IMR-90 (cell line): ENCODE measurements around the gene TRIO. TPM values are rescaled to one million over a fixed set of nuclear protein-coding genes. Genes with fewer than 3 reads are reported as not detected.

Experiments
- ATAC-seq: fragments of 200-7000 bp; cut with Tn5 transposase; 2 replicates; pipeline ENCODE4 v1.9.1; 2020; ENCODE audit warnings: low read depth, mild to moderate bottlenecking, moderate library complexity
- BruUV-seq: library from RNA; stranded (reverse); fragments of 400-500 nt; replicated peaks from 2 replicates; lab custom pipeline; 2021; lab: Mats Ljungman, UMichigan
- CTCF ChIA-PET: fragments of 300-600 bp; formaldehyde crosslinking; extraction: SDS; loops from one replicate; lab custom pipeline; 2021; ENCODE audit warnings: antibody characterized with exemption; lab: Yijun Ruan, JAX
- POLR2A ChIA-PET: fragments of 300-600 bp; sonication (Branson Sonifier 250); formaldehyde crosslinking; loops from one replicate; lab custom pipeline; 2022; ENCODE audit warnings: antibody characterized with exemption; ENCODE audit not compliant: unreplicated experiment; lab: Charles Lee
- DNase-seq: peaks from one replicate; pipeline ENCODE4 v3.0.0; 2013
- H2AFZ ChIP-seq: replicated peaks from 2 replicates; pipeline ENCODE3; 2013; ENCODE audit warnings: low read length, mild to moderate bottlenecking; ENCODE audit not compliant: poor library complexity
- H2AK5ac ChIP-seq: 2 replicates; pipeline ENCODE4 v1.6.1; 2013; ENCODE audit warnings: low read depth, low read length, inconsistent platforms
- H2AK9ac ChIP-seq: replicated peaks from 2 replicates; pipeline ENCODE3; 2013; ENCODE audit warnings: mild to moderate bottlenecking, low read depth, low read length, moderate library complexity; ENCODE audit not compliant: poor library complexity
- H2BK120ac ChIP-seq: 2 replicates; pipeline ENCODE4 v1.6.1; 2013; ENCODE audit warnings: low read depth, low read length, inconsistent platforms
- H2BK15ac ChIP-seq: 3 replicates; pipeline ENCODE4 v1.6.1; 2013; ENCODE audit warnings: low read depth, low read length, inconsistent platforms
- H2BK20ac ChIP-seq: 2 replicates; pipeline ENCODE4 v1.6.1; 2013; ENCODE audit warnings: low read depth, mild to moderate bottlenecking, inconsistent platforms, low read length, moderate library complexity
- H2BK5ac ChIP-seq: 2 replicates; pipeline ENCODE4 v1.6.1; 2013; ENCODE audit warnings: mild to moderate bottlenecking, low read depth, low read length, inconsistent platforms; ENCODE audit not compliant: poor library complexity, severe bottlenecking
- H3K14ac ChIP-seq: replicated peaks from 2 replicates; pipeline ENCODE4 v1.6.1; 2013; ENCODE audit warnings: low read depth, low read length, inconsistent platforms
- H3K18ac ChIP-seq: 2 replicates; pipeline ENCODE4 v1.6.1; 2013; ENCODE audit warnings: low read depth, low read length, control low read depth
- H3K23ac ChIP-seq: 2 replicates; pipeline ENCODE4 v1.6.1; 2013; ENCODE audit warnings: low read depth, low read length, inconsistent platforms
- H3K27ac ChIP-seq: 2 replicates; pipeline ENCODE4 v1.5.1; 2013; ENCODE audit warnings: mild to moderate bottlenecking, control low read depth, low read length; ENCODE audit not compliant: insufficient read depth
- H3K27me3 ChIP-seq: 2 replicates; pipeline ENCODE4 v1.6.1; 2013; ENCODE audit warnings: low read length; ENCODE audit not compliant: control insufficient read depth, insufficient read depth
- H3K36me3 ChIP-seq: 2 replicates; pipeline ENCODE4 v1.6.1; 2013; ENCODE audit warnings: low read length, mixed read lengths; ENCODE audit not compliant: control insufficient read depth, insufficient read depth
- H3K4ac ChIP-seq: 2 replicates; pipeline ENCODE4 v1.6.1; 2013; ENCODE audit warnings: low read depth, low read length, inconsistent platforms
- H3K4me1 ChIP-seq: 2 replicates; pipeline ENCODE4 v1.6.1; 2013; ENCODE audit warnings: low read length, mixed read lengths; ENCODE audit not compliant: control insufficient read depth, insufficient read depth
- H3K4me2 ChIP-seq: 2 replicates; pipeline ENCODE4 v1.6.1; 2013; ENCODE audit warnings: low read depth, mild to moderate bottlenecking, control low read depth, low read length, moderate library complexity
- H3K4me3 ChIP-seq: 2 replicates; pipeline ENCODE4 v1.5.1; 2013; ENCODE audit warnings: low read depth, mild to moderate bottlenecking, control low read depth, low read length, moderate library complexity; ENCODE audit not compliant: insufficient read depth
- H3K56ac ChIP-seq: 2 replicates; pipeline ENCODE4 v1.6.1; 2013; ENCODE audit warnings: low read length, inconsistent platforms; ENCODE audit not compliant: insufficient read depth; ENCODE audit errors: extremely low read depth
- H3K79me1 ChIP-seq, 2 experiments: 2 replicates each; pipeline ENCODE4 v1.6.1; 2013; ENCODE audit warnings: low read length in 2 of 2, inconsistent platforms in 1 of 2, low read depth in 1 of 2
- H3K9ac ChIP-seq: 2 replicates; pipeline ENCODE4 v1.6.1; 2013; ENCODE audit warnings: low read depth, low read length, control low read depth
- H3K9me1 ChIP-seq: 2 replicates; pipeline ENCODE4 v1.6.1; 2013; ENCODE audit warnings: low read length, inconsistent platforms; ENCODE audit not compliant: insufficient read depth
- H3K9me3 ChIP-seq: 2 replicates; pipeline ENCODE4 v1.6.1; 2013; ENCODE audit warnings: low read length; ENCODE audit not compliant: control insufficient read depth, insufficient read depth
- H4K20me1 ChIP-seq: 2 replicates; pipeline ENCODE4 v1.6.1; 2013; ENCODE audit warnings: low read length, inconsistent platforms; ENCODE audit not compliant: insufficient read depth
- H4K5ac ChIP-seq: 2 replicates; pipeline ENCODE4 v1.6.1; 2013; ENCODE audit warnings: mild to moderate bottlenecking, low read depth, low read length, control low read depth
- H4K8ac ChIP-seq, 2 experiments: 2 replicates each; pipeline ENCODE4 v1.6.1; 2013; ENCODE audit warnings: low read depth in 2 of 2, low read length in 2 of 2, control low read depth in 1 of 2, inconsistent platforms in 1 of 2
- H4K91ac ChIP-seq: 2 replicates; pipeline ENCODE4 v1.6.1; 2013; ENCODE audit warnings: low read depth, low read length, inconsistent platforms; ENCODE audit not compliant: insufficient read depth
- BHLHE40 ChIP-seq: fragments of 150-350 bp; IDR thresholded peaks from 2 replicates; pipeline ENCODE4 v1.6.1; 2016; ENCODE audit warnings: mild to moderate bottlenecking, low read depth, low read length
- CEBPB ChIP-seq: IDR thresholded peaks from 2 replicates; pipeline ENCODE4 v1.6.1; 2012; ENCODE audit warnings: low read depth, low read length, improper control_type of control experiment
- CHD1 ChIP-seq: IDR thresholded peaks from 2 replicates; pipeline ENCODE4 v1.6.1; 2012; ENCODE audit warnings: low read depth, low read length, improper control_type of control experiment
- CTCF ChIP-seq: conservative IDR thresholded peaks from 2 replicates; pipeline ENCODE4 v1.5.1; 2012; ENCODE audit warnings: mild to moderate bottlenecking, low read depth, low read length, improper control_type of control experiment
- ELK1 ChIP-seq: fragments of 150-350 bp; IDR thresholded peaks from 2 replicates; pipeline ENCODE4 v1.6.1; 2016; ENCODE audit warnings: low read depth, mild to moderate bottlenecking, low read length, moderate library complexity, borderline replicate concordance
- MAFK ChIP-seq: IDR thresholded peaks from 2 replicates; pipeline ENCODE4 v1.6.1; 2012; ENCODE audit warnings: low read depth, low read length, improper control_type of control experiment
- MXI1 ChIP-seq: IDR thresholded peaks from 2 replicates; pipeline ENCODE4 v1.6.1; 2012; ENCODE audit warnings: low read depth, mild to moderate bottlenecking, low read length, moderate library complexity, borderline replicate concordance
- NFE2L2 ChIP-seq: fragments of 150-350 bp; IDR thresholded peaks from 2 replicates; pipeline ENCODE4 v1.6.1; 2016; ENCODE audit warnings: low read depth, mild to moderate bottlenecking, low read length
- RAD21 ChIP-seq: IDR thresholded peaks from 2 replicates; pipeline ENCODE4 v1.6.1; 2012; ENCODE audit warnings: low read length, improper control_type of control experiment
- RCOR1 ChIP-seq: IDR thresholded peaks from 2 replicates; pipeline ENCODE4 v1.6.1; 2012; ENCODE audit warnings: mild to moderate bottlenecking, low read length, improper control_type of control experiment; ENCODE audit not compliant: insufficient replicate concordance
- RFX5 ChIP-seq: IDR thresholded peaks from 2 replicates; pipeline ENCODE4 v1.8.0; 2012; ENCODE audit warnings: low read depth, mild to moderate bottlenecking, low read length, moderate library complexity
- USF2 ChIP-seq: fragments of 150-350 bp; IDR thresholded peaks from 2 replicates; pipeline ENCODE4 v1.6.1; 2017; ENCODE audit warnings: mild to moderate bottlenecking, antibody characterized with exemption, low read length, low read depth
- WGBS, 2 experiments: methylation state at CpG; one replicate each; pipeline versions ENCODE4 v1.1.5 to v1.1.7; 2013; ENCODE audit warnings: missing lambda C conversion rate in 2 of 2; ENCODE audit not compliant: insufficient read length in 1 of 2; ENCODE audit errors: extremely low coverage in 2 of 2; 5-methylcytosine and 5-hydroxymethylcytosine counted together
- dilution Hi-C: fragments of 300-500 bp; cut with HindIII; formaldehyde crosslinking; loops from one replicate; pipeline ENCODE4 v1.14.3; 2018; ENCODE audit warnings: low sequenced_read_pairs; ENCODE audit not compliant: unreplicated experiment
- in situ Hi-C: fragments of 300-500 bp; cut with MboI; formaldehyde crosslinking; loops from 3 replicates; pipeline ENCODE4 v1.14.3; 2019; ENCODE audit warnings: low sequenced_read_pairs, inconsistent platforms, mixed read lengths
- intact Hi-C: fragments of 100-400 bp; cut with micrococcal nuclease; formaldehyde crosslinking; loops from 2 replicates; pipeline ENCODE4 v1.10.0; 2022
- polyA plus RNA-seq, 3 experiments: library from polyadenylated mRNA; depleted of rRNA; stranded (reverse); fragments of >200 nt; gene quantifications; 2 replicates each; pipeline ENCODE4 v1.2.3, GENCODE V29; 2012; ENCODE audit warnings: low replicate concordance in 1 of 3
- total RNA-seq: library from RNA; depleted of rRNA; stranded (reverse); fragments of >200 nt; gene quantifications from 2 replicates; pipeline ENCODE4 v1.2.3, GENCODE V29; 2012

Gene TRIO
- total and polyA plus RNA-seq, 2 of the 4 experiments (the other 2 are of a cell fraction), result 206 to 522 TPM

- DNase-seq, result no peak
- Histone ChIP-seq H3K18ac (peak overlapping the region; percentile 33; the same call in 1 of the 2 replicates), H2AK5ac (0 out of 2 replicates have a peak overlapping the region, but pooled peaks have one; percentile 6), H3K9me1 (peaks cover 16% of the 10 kb centered on the region), H4K20me1 (peaks cover 93% of the 10 kb centered on the region), H3K4me1 (peaks cover 32% of the 10 kb centered on the region), H2BK15ac (no peak overlapping the region), H4K91ac (peak overlapping the region; percentile 67), H2AK9ac (no peak overlapping the region), H4K8ac (peak overlapping the region; percentile 27 to 79; a peak in 3 of 4 replicates), H2BK20ac (peak overlapping the region; percentile 35; the same call in 1 of the 2 replicates), H3K27ac (peak overlapping the region; percentile 84), H2AFZ (no peak overlapping the region), H2BK120ac (peak overlapping the region; percentile 21), H3K9ac (peak overlapping the region; percentile 28), H4K5ac (peak overlapping the region; percentile 19; the same call in 1 of the 2 replicates), H2BK5ac (peak overlapping the region; percentile 99), H3K27me3 (no peaks in the 10 kb centered on the region), H3K56ac (peak overlapping the region; percentile 53; the same call in 1 of the 2 replicates), H3K4me2 (peak overlapping the region; percentile 69), H3K23ac (peak overlapping the region; percentile 88), H3K14ac (peak overlapping the region; percentile 68), H3K9me3 (no peaks in the 10 kb centered on the region), H3K4ac (peak overlapping the region; percentile 74), H3K79me1 (peaks cover 0 to 6% of the 10 kb centered on the region in 2 experiments; a peak in 1 of 4 replicates), H3K4me3 (no peak overlapping the region), H3K36me3 (peaks cover 23% of the 10 kb centered on the region)
- no peak for ATAC-seq
- BruUV-seq, result no TSS peak
- in situ Hi-C loops (no loop called here), intact Hi-C loops (no loop called here), dilution Hi-C loops (no loop called here)
- CTCF ChIA-PET, result no interaction called here
- WGBS, 2 experiments, result no CpG with 5 or more reads among the region's 3 CpGs
- POLR2A ChIA-PET, result interaction anchor here (0.5 to 1.0 kb wide), 4 partner anchors 11 to 492 kb away, joined by 3 to 6 read pairs (median 4); no protein-coding TSS in a partner anchor
- TF ChIP-seq RFX5, result no peak
- no peak for TF ChIP-seq CEBPB
- no peak for TF ChIP-seq RCOR1
- no peak for TF ChIP-seq CTCF
- no peak for TF ChIP-seq ELK1
- no peak for TF ChIP-seq RAD21
- no peak for TF ChIP-seq MXI1
- TF ChIP-seq CHD1, result no peak
- no peak for TF ChIP-seq NFE2L2
- TF ChIP-seq BHLHE40, result no peak
- no peak for TF ChIP-seq MAFK
- no peak for TF ChIP-seq USF2
Measured at GRCh38 chr5:14149672-14150274, 6.6 kb downstream of the TRIO start.
